ENCODE measurements around the gene SGK2. TPM values are rescaled to one million over a fixed set of nuclear protein-coding genes. Genes with fewer than 3 reads are reported as not detected.

SGK2 gene
- total RNA-seq, 2 donors from 2014 or later, result 1.6 to 5.3 TPM

DNA sequence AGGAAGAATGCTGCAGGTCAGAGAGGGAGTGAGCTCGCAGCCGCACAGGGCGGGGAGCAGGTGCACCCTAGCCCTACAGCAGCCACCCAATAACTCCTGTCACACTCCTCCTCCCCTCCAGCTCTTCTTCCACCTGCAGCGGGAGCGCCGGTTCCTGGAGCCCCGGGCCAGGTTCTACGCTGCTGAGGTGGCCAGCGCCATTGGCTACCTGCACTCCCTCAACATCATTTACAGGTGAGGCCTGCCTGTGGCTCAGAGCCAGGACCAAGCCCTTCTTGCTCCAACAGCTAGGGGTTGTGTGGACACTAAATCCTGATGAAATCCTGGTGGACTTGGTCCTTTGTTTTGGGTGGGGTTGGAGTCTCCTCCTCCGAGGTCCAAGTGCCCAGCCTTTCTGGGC lies 11.7 kb downstream of the SGK2 start:
- Mint-ChIP-seq H3K27ac (no peak overlapping the region), H3K9me3 (no peaks in the 10 kb centered on the region), H3K27me3 (ENCODE audit: insufficient read depth) (no peaks in the 10 kb centered on the region), H3K4me3 (no peak overlapping the region), H3K4me1 (no peaks in the 10 kb centered on the region), H3K36me3 (ENCODE audit: low read depth) (no peaks in the 10 kb centered on the region)
- no peak for DNase-seq
- Histone ChIP-seq H3K36me3 (ENCODE audit: control insufficient read depth, insufficient read depth, low read length) (no peaks in the 10 kb centered on the region), H3K4me1 (ENCODE audit: control insufficient read depth, insufficient read depth, low read length) (no peaks in the 10 kb centered on the region), H3K27me3 (ENCODE audit: control insufficient read depth, insufficient read depth, low read length, poor library complexity, severe bottlenecking) (no peaks in the 10 kb centered on the region), H3K27ac (ENCODE audit: low read depth, low read length) (no peak overlapping the region), H3K4me3 (ENCODE audit: low read length) (no peak overlapping the region), H3K9me3 (ENCODE audit: control insufficient read depth, low read length) (no peaks in the 10 kb centered on the region), H3K9ac (ENCODE audit: extremely low read depth, low read length, poor library complexity, severe bottlenecking) (no peak overlapping the region)
- no peak for TF ChIP-seq CTCF (conservative IDR thresholded peaks at IDR 0.05)
- WGBS, 2 experiments (ENCODE audit: insufficient coverage in 1 of 2, insufficient read length in 1 of 2), result 91 to 92% methylated on average over 6 to 10 of the region's 10 CpGs

DNA sequence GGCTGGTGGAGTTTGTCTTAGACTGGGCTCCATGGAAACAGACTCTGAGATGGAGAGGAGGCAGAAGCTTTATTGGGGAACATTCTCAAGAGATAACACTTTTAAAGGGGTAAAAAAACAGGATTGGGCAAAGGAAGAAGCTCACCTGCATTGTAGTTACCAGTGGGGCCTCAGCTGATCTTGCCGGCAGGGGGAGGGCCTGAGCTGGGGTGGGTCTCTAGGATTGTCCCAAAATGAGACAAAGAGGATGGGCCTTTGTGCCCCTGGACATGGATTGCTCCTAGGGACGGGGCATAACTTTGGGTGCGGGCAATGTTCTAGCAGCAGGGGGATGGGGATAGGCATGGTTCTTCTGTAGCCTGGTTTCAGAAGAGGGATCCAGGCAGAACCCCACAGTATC lies 12.5 kb downstream of the SGK2 start:
- Mint-ChIP-seq H3K4me1 (no peaks in the 10 kb centered on the region), H3K27me3 (ENCODE audit: insufficient read depth) (no peaks in the 10 kb centered on the region), H3K4me3 (no peak overlapping the region), H3K36me3 (ENCODE audit: low read depth) (no peaks in the 10 kb centered on the region), H3K9me3 (no peaks in the 10 kb centered on the region), H3K27ac (no peak overlapping the region)
- no peaks in the 10 kb centered on the region for H3K4me1 ChIP-seq (ENCODE audit: control insufficient read depth, insufficient read depth, low read length)
- no peaks in the 10 kb centered on the region for H3K36me3 ChIP-seq (ENCODE audit: control insufficient read depth, insufficient read depth, low read length)
- H3K9me3 ChIP-seq (ENCODE audit: control insufficient read depth, low read length), result no peaks in the 10 kb centered on the region
- H3K27ac ChIP-seq (ENCODE audit: low read depth, low read length), result no peak overlapping the region
- H3K9ac ChIP-seq (ENCODE audit: extremely low read depth, low read length, poor library complexity, severe bottlenecking), result no peak overlapping the region
- no peaks in the 10 kb centered on the region for H3K27me3 ChIP-seq (ENCODE audit: control insufficient read depth, insufficient read depth, low read length, poor library complexity, severe bottlenecking)
- 92 to 100% methylated on average over 3 of the region's 3 CpGs for WGBS, 2 experiments (ENCODE audit: insufficient coverage in 1 of 2, insufficient read length in 1 of 2)
- DNase-seq, result no peak
- TF ChIP-seq CTCF (conservative IDR thresholded peaks at IDR 0.05), result no peak
- H3K4me3 ChIP-seq (ENCODE audit: low read length), result no peak overlapping the region

DNA sequence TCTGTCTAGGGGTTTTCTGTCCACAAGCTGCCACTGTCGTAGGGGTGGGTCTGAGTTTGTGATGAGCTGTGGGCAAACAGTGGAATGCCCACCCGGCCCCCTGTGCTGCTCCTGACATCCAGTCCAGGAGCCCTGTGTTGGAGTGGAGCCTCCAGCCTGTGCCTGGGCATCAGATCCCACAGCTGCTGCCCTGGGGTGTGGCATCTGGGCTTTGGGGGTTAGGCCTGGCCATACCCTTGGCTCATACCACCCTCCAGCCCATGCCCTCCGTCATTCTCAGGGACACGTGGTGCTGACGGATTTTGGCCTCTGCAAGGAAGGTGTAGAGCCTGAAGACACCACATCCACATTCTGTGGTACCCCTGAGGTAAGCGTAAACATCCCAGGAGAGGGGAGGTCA lies 12.9 kb downstream of the SGK2 start:
- Histone ChIP-seq H3K27ac (ENCODE audit: low read depth, low read length) (no peak overlapping the region), H3K4me3 (ENCODE audit: low read length) (no peak overlapping the region), H3K9ac (ENCODE audit: extremely low read depth, low read length, poor library complexity, severe bottlenecking) (no peak overlapping the region), H3K9me3 (ENCODE audit: control insufficient read depth, low read length) (no peaks in the 10 kb centered on the region), H3K36me3 (ENCODE audit: control insufficient read depth, insufficient read depth, low read length) (no peaks in the 10 kb centered on the region), H3K27me3 (ENCODE audit: control insufficient read depth, insufficient read depth, low read length, poor library complexity, severe bottlenecking) (no peaks in the 10 kb centered on the region), H3K4me1 (ENCODE audit: control insufficient read depth, insufficient read depth, low read length) (no peaks in the 10 kb centered on the region)
- Mint-ChIP-seq H3K36me3 (ENCODE audit: low read depth) (no peaks in the 10 kb centered on the region), H3K27ac (no peak overlapping the region), H3K27me3 (ENCODE audit: insufficient read depth) (no peaks in the 10 kb centered on the region), H3K4me3 (no peak overlapping the region), H3K9me3 (no peaks in the 10 kb centered on the region), H3K4me1 (no peaks in the 10 kb centered on the region)
- DNase-seq, result no peak
- WGBS, 2 experiments (ENCODE audit: insufficient coverage in 1 of 2, insufficient read length in 1 of 2), result 89 to 90% methylated on average over 3 to 6 of the region's 6 CpGs
- TF ChIP-seq CTCF (conservative IDR thresholded peaks at IDR 0.05), result no peak

Data from endodermal cell (in vitro differentiated cells).